Body of pancreas (tissue), 4 donors: ENCODE results near the gene MPHOSPH9.

Experiments
- POLR2A ChIP-seq, 3 donors: fragments of 450-650 bp; IDR thresholded peaks; one replicate each; pipeline ENCODE4 v1.6.1; 2016; ENCODE audit warnings: antibody characterized with exemption in 3 of 3, mild to moderate bottlenecking in 2 of 3
- TF ChIP-seq, protein P1 (sequence below), 7 experiments: fragments of 450-650 bp in 4 of 7; fragments of 200-600 bp in 3 of 7; sonication (generic) in 3 of 7; IDR thresholded peaks; one replicate each; pipeline ENCODE4 v1.5.1; 2016 to 2019; ENCODE audit warnings: antibody characterized with exemption in 7 of 7

DNA sequence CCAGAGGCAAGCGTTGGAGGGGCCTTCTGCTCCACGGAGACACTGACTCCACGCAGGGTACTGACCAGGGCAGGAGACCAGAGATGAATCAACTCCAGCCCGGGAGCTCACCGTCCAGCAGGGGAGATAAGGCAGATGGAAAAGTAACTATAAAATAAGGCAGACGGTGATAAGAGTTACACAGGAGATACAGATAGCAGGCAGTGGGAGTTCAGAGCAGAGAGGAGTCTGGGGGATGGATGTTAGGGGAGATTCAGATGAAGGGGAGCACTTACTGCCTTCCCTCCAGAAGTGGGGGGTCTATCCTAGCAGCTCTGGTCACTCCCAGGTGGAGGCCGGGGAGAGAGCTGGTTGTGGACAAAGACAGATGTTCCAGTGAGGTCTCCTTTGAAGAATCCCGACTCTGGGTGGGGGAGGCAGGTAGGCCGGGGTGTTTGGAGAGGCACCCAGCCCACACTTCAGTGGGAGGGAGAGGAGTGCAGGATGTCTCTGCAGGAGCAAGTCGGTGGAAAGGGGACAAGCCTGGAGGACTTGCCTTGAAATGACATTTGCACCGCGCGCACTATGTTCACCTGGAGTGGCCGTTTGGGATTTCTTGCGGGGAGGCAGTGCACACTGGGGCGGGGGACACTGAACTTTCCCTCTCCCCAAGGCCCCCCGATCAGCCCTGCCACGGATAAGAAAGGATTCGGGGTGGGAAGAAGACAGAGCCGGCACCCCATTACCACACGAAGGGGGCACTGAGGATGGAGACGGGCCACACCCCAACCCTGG lies 83.3 kb downstream of the MPHOSPH9 start:
- TF ChIP-seq, protein P1, sequence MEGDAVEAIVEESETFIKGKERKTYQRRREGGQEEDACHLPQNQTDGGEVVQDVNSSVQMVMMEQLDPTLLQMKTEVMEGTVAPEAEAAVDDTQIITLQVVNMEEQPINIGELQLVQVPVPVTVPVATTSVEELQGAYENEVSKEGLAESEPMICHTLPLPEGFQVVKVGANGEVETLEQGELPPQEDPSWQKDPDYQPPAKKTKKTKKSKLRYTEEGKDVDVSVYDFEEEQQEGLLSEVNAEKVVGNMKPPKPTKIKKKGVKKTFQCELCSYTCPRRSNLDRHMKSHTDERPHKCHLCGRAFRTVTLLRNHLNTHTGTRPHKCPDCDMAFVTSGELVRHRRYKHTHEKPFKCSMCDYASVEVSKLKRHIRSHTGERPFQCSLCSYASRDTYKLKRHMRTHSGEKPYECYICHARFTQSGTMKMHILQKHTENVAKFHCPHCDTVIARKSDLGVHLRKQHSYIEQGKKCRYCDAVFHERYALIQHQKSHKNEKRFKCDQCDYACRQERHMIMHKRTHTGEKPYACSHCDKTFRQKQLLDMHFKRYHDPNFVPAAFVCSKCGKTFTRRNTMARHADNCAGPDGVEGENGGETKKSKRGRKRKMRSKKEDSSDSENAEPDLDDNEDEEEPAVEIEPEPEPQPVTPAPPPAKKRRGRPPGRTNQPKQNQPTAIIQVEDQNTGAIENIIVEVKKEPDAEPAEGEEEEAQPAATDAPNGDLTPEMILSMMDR (IDR thresholded peaks at IDR 0.05) = no peak
- no peak for TF ChIP-seq POLR2A (IDR thresholded peaks at IDR 0.05)
